Neuron (in vitro differentiated cells): ENCODE measurements around the gene NDUFB2.
"Not testable (repeated sequence)": the region's sequence is repeated elsewhere in the genome, so short reads cannot be mapped to it uniquely, and the experiment has no call there.

Source experiments
- H2AFZ ChIP-seq: one replicate; pipeline ENCODE4 v1.6.1; 2013; ENCODE audit warnings: low read depth, mild to moderate bottlenecking, inconsistent platforms, low read length, moderate library complexity
- H3K27me3 ChIP-seq: one replicate; pipeline ENCODE4 v1.6.1; 2013; ENCODE audit warnings: low read length; ENCODE audit not compliant: insufficient read depth
- H3K36me3 ChIP-seq: one replicate; pipeline ENCODE4 v1.6.1; 2013; ENCODE audit warnings: low read length; ENCODE audit not compliant: insufficient read depth
- H3K4me1 ChIP-seq: one replicate; pipeline ENCODE4 v1.6.1; 2013; ENCODE audit warnings: low read length; ENCODE audit not compliant: insufficient read depth
- H3K4me3 ChIP-seq: 2 replicates; pipeline ENCODE4 v1.5.1; 2013; ENCODE audit warnings: mild to moderate bottlenecking, low read length, moderate library complexity
- H3K9me3 ChIP-seq: one replicate; pipeline ENCODE4 v1.6.1; 2013; ENCODE audit warnings: low read length

NDUFB2 gene

DNA sequence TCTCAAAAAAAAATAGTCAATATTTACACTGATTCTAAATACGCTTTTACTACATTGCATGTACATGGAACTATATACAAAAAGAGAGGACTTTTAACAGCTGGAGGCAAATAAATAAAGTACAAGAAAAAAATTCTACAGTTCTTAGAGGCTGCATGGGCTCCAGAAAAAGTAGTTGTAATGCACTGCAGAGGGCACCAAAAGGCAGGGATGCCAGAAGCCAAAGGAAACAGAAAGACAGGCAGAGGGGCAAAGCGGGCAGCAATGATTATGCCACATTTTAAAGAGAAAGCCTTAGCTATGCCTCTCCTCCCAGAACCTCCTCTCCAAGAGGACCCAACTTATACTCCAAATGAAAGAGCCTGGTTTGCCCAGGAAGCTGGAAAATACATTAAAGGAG, 35.4 kb upstream of the NDUFB2 start:
- no peaks in the 10 kb centered on the region for H3K4me1 ChIP-seq
- no peak overlapping the region for H2AFZ ChIP-seq
- H3K4me3 ChIP-seq = no peak overlapping the region
- H3K9me3 ChIP-seq = peaks cover 2% of the 10 kb centered on the region
- peaks cover 4% of the 10 kb centered on the region for H3K27me3 ChIP-seq
- no peaks in the 10 kb centered on the region for H3K36me3 ChIP-seq

DNA sequence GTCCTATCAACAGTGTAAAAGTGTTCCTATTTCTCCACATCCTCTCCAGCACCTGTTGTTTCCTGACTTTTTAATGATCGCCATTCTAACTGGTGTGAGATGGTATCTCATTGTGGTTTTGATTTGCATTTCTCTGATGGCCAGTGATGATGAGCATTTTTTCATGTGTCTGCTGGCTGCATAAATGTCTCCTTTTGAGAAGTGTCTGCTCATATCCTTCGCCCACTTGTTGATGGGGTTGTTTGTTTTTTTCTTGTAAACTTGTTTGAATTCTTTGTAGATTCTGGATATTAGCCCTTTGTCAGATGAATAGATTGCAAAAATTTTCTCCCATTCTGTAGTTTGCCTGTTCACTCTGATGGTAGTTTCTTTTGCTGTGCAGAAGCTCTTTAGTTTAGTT, 33.6 kb upstream of the NDUFB2 start:
- H3K27me3 ChIP-seq = peaks cover 12% of the 10 kb centered on the region
- not testable (repeated sequence) for H2AFZ ChIP-seq, H3K9me3 ChIP-seq, H3K4me1 ChIP-seq, H3K4me3 ChIP-seq, H3K36me3 ChIP-seq

DNA sequence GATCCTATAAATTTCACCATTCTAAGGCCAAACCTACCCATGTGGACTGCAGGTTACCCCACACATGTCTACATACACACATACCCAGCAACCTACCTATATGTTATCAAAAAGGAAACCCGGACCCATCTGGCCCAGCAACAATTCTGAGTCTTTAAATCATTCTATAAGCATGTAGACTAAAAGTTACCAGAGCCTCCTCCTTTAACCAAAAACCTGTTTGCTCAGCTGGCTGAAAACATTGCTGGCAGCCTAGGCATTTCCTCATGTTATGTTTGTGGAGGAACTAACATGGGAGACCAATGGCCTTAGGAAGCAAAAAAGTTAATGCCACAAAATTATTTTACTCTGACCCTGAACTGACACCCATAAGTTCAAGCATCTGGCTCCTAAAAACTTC, 29.0 kb upstream of the NDUFB2 start:
- H3K36me3 ChIP-seq = no peaks in the 10 kb centered on the region
- H3K9me3 ChIP-seq = no peaks in the 10 kb centered on the region
- peaks cover 11% of the 10 kb centered on the region for H3K27me3 ChIP-seq
- no peak overlapping the region for H3K4me3 ChIP-seq
- no peaks in the 10 kb centered on the region for H3K4me1 ChIP-seq
- no peak overlapping the region for H2AFZ ChIP-seq

DNA sequence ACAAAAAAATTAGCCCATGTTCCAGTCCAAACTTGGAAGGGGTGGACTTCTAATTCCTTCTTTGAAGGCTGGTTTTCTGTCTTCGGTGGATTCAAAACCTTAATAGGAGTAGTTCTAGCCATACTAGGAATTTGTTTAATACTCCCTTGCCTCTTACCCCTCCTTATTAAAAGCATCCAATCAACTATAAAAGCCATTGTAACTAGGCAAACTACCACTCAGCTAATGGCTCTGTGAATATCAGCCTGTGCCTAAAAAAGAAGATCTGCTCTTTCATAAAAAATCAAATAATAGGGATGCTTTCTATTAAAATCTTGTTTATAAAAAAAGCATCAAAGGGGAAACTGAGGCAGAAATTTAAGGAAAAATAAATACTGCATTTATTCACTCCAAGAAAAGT, 27.9 kb upstream of the NDUFB2 start:
- H3K9me3 ChIP-seq = no peaks in the 10 kb centered on the region
- no peak overlapping the region for H2AFZ ChIP-seq
- peaks cover 11% of the 10 kb centered on the region for H3K27me3 ChIP-seq
- no peak overlapping the region for H3K4me3 ChIP-seq
- no peaks in the 10 kb centered on the region for H3K36me3 ChIP-seq
- no peaks in the 10 kb centered on the region for H3K4me1 ChIP-seq

DNA sequence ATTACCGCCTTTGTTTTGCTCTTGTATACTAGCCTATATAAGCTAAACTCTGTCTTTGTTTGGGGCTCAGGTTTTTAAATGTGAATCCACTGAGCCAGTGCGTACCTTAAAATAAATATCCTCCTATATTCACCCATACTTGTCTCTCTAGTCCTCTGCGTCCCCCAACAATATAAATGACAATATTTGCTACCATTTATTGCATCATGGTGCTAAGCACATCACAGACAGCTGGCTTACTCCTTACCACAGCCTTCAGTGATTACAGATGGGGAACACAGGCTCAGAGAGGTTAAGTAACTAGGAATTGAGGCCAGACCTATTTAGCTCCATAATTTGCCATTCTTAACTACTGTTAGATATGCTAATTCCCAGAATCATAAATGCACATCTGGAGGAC, 27.2 kb upstream of the NDUFB2 start:
- no peak overlapping the region for H2AFZ ChIP-seq
- peaks cover 11% of the 10 kb centered on the region for H3K27me3 ChIP-seq
- no peak overlapping the region for H3K4me3 ChIP-seq
- no peaks in the 10 kb centered on the region for H3K4me1 ChIP-seq
- no peaks in the 10 kb centered on the region for H3K9me3 ChIP-seq
- no peaks in the 10 kb centered on the region for H3K36me3 ChIP-seq

DNA sequence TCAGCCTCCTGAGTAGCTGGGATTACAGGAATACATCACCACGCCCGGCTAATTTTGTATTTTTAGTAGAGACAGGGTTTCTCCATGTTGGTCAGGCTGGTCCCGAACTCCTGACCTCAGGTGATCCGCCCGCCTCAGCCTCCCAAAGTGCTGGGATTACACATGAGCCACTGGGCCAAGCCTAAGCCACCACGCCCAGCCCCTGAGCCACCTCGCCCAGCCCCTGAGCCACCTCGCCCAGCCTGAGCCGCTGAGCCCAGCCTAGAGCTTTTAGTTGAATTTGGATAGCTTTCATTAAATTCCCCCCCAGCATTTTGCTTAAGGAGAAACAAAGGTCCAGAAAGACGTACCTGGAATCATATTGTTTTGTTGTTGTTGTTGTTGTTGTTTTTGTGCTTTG, 26.6 kb upstream of the NDUFB2 start:
- H3K36me3 ChIP-seq, H3K4me1 ChIP-seq, H3K9me3 ChIP-seq, H3K4me3 ChIP-seq, H2AFZ ChIP-seq: not testable (repeated sequence)
- H3K27me3 ChIP-seq = peaks cover 11% of the 10 kb centered on the region

DNA sequence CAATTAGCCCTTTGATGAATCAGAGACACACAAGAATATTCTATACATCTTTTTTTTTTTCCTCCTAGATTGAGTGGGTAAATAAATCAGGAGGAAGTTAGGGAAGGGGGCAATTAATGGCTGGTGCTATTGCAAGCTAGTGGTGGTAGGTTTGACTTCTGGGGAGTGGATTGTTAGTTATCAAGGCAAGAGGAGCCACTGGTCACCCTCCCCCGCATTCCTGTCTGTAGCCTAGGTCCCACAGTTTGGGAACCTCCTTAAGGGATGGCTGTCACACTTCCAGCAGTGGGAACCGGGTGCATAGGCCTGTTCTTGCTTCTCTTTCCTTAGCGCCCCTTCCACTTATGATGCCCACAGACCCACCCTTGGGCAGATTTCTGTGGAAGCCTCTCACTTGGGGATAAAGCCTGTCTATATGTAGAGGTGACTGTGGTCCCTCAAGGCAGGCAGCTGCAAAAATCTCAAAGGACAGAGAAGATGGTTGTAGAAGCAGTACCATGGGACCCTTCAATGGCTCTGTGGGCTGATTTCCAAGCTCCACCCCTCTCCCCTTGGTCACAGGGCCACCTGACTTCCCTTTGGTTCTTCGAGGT, 26.1 kb upstream of the NDUFB2 start:
- H3K36me3 ChIP-seq = no peaks in the 10 kb centered on the region
- H3K9me3 ChIP-seq = no peaks in the 10 kb centered on the region
- no peak overlapping the region for H3K4me3 ChIP-seq
- H3K27me3 ChIP-seq = peaks cover 11% of the 10 kb centered on the region
- H2AFZ ChIP-seq = no peak overlapping the region
- H3K4me1 ChIP-seq = no peaks in the 10 kb centered on the region

DNA sequence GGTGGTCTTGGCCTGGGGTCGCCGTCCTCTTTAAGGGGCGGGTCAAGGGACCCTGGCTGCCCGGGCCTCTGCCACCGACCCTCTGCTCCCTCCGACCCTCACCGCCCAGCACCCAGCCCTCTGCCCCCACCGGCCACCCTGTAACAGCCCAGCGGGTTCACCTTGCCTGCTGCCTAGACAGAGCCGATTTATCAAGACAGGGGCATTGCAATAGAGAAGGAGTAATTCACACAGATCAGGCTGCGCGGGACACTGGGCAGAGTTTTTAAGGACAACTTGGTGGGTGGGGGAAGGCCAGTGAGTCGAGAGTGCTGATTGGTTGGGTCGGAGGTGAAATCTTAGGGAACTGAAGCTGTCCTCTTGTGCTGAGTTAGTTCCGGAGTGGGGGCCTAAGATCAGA, 24.5 kb upstream of the NDUFB2 start:
- Histone ChIP-seq H3K4me1 (no peaks in the 10 kb centered on the region), H3K9me3 (no peaks in the 10 kb centered on the region), H3K27me3 (peaks cover 4% of the 10 kb centered on the region), H2AFZ (peak overlapping the region; percentile 82), H3K36me3 (no peaks in the 10 kb centered on the region), H3K4me3 (peak overlapping the region; percentile 53)

DNA sequence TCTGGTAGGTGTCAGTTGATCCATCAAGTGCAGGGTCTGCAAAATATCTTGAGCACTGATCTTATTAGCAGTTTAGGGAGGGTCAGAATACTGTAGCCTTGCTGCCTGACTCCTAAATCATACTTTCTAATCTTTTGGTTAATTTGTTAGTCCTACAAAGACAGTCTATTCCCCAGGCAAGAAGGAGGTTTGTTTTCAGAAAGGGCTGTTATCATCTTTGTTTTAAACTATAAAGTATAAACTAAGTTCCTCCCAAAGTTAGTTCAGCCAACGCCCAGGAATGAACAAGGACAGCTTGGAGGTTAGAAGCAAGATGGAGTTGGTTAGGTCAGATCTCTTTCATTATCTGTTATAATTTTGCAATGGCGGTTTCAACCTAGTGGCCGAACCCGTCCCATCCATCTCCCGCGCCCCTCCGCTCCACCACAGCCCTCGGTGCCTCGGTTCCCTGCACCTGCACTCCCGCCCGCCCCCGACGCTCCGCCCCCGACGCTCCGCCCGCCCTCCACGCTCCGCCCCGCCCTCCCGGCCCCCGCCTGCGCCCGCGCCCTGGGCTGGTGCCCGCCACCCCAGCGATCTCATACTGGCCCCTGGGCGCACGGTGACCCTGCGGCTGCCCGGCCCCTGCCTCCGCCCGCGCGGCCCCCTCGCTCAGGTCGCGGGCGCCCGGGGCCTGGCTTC, 24.0 kb upstream of the NDUFB2 start, which contains the start of gene ADCK2:
TSS of gene ADCK2 (plus strand) at position 564 of the 681 bp plus-strand sequence. CDS start 386 bp downstream, outside the sequence.
- Histone ChIP-seq H3K4me1 (no peaks in the 10 kb centered on the region), H3K36me3 (no peaks in the 10 kb centered on the region), H3K9me3 (no peaks in the 10 kb centered on the region), H3K4me3 (peak within 1 kb of the TSS; percentile 53), H2AFZ (peak within 1 kb of the TSS; percentile 96), H3K27me3 (peaks cover 3% of the 10 kb centered on the region)

DNA sequence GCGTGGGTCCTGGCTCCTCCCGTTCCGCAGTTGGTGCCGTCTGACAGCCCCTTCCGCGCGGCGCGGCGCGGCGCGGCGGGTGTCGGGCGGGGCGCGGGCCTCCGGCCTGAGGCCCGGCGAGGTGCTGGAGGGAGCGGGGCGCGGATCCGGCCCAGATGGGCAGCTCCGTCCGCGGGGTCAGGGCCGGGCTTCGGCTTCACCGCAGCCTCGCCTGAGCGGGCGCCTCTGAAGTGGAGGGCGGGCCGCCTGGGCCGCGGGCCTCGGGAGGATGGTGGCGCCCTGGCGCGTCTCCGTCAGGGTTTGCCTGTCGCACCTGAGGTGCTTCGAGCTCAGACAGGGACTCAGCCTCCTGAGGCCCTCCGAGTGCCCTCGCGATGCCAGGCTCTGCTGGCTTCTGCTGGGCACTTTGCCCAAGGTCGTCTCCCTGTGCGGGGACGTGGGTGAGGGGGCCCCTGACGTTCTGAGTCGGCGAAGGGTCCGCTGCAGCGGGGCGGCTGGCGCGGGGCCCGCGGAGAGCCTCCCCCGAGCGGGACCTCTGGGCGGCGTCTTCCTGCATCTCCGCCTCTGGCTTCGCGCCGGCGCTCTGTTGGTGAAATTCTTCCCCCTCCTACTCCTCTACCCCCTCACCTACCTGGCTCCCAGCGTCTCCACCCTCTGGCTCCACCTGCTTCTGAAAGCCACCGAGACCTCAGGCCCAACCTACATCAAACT, 23.3 kb upstream of the NDUFB2 start:
- no peaks in the 10 kb centered on the region for H3K4me1 ChIP-seq
- H3K27me3 ChIP-seq = peaks cover under 1% of the 10 kb centered on the region
- H3K36me3 ChIP-seq = no peaks in the 10 kb centered on the region
- H3K9me3 ChIP-seq = no peaks in the 10 kb centered on the region
- peak overlapping the region; percentile 96 for H2AFZ ChIP-seq
- peak overlapping the region; percentile 53 for H3K4me3 ChIP-seq

DNA sequence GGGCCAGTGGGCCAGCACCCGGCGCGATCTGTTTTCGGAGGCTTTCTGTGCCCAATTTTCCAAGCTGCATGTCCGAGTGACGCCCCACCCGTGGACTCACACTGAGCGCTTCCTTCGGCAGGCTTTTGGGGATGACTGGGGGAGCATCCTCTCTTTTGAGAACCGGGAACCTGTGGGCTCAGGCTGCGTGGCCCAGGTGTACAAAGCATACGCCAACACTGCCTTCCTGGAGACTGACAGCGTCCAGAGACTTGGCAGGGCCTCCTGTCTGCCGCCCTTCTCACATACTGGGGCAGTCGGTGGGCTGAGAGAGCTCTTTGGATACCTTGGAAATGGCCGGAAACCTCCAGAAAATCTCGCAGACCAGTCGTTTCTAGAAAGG, 22.7 kb upstream of the NDUFB2 start:
- no peaks in the 10 kb centered on the region for H3K36me3 ChIP-seq
- H3K9me3 ChIP-seq = no peaks in the 10 kb centered on the region
- H3K4me1 ChIP-seq = no peaks in the 10 kb centered on the region
- H3K27me3 ChIP-seq = no peaks in the 10 kb centered on the region
- no peak overlapping the region for H2AFZ ChIP-seq
- no peak overlapping the region for H3K4me3 ChIP-seq

DNA sequence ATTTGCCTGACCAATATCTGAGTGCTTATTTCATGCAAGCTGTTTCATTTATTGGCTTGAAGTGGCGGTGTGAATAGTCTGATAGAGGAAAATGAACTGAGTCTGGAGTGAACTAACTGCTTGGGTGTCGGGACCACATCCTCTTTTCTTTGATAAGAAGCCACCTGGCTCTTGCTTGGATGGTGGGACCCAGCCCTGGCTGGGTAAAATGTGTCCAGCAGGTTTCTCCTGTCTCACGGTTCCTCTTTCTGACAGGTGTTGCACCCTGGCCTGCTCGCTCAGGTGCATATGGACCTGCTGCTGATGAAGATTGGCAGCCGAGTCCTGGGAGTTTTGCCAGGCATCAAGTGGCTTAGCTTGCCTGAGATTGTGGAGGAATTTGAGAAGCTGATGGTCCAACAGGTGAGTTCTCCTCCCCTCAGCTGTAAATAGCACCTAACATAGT, 22.1 kb upstream of the NDUFB2 start:
- no peaks in the 10 kb centered on the region for H3K4me1 ChIP-seq
- H3K27me3 ChIP-seq = no peaks in the 10 kb centered on the region
- H3K4me3 ChIP-seq = no peak overlapping the region
- no peaks in the 10 kb centered on the region for H3K36me3 ChIP-seq
- no peak overlapping the region for H2AFZ ChIP-seq
- no peaks in the 10 kb centered on the region for H3K9me3 ChIP-seq

DNA sequence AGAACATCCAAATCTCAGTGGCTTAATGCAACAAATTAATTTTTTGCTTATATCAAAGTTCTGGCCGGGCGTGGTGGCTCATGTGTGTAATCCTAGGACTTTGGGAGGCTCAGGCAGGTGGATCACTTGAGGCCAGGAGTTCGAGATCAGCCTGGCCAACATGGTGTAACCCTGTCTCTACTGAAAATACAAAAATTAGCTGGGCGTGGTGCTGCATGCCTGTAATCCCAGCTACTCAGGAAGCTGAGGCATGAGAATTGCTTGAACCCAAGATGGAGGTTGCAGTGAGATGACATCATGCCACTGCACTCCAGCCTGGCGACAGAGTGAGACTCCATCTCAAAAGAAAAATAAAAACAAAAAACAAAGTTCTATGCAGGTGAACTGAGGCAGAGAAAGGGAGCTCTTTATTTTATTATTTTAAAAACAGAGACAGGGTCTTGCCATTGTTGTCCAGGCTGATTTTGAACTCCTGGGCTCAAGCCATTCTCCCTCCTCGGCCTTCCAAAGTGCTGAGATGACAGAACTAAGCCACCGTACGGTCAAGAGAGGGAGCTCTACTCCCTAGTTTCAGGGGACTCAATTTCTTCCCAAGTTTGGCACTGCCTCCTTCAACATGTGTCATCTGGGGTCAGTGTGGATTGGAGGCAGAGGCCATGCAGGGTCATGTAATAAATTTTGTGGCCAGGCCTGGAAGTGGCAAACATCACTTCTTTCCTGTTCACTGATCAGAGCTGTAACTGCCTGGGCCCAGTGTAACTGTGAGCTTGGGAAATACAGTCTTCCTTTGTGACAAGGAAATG, 21.4 kb upstream of the NDUFB2 start:
- Histone ChIP-seq H3K4me1 (no peaks in the 10 kb centered on the region), H3K4me3 (no peak overlapping the region), H2AFZ (no peak overlapping the region)

More for the DNA sequence above, 21.4 kb upstream of the NDUFB2 start:
- Histone ChIP-seq H3K9me3 (no peaks in the 10 kb centered on the region), H3K36me3 (no peaks in the 10 kb centered on the region), H3K27me3 (no peaks in the 10 kb centered on the region)
